GM19025 (cell line): ENCODE results near the gene DYSF.

Experiments
- ATAC-seq: cut with Tn5 transposase; IDR thresholded peaks from one replicate; pipeline ENCODE4 v1.9.1; 2021; ENCODE audit warnings: mild to moderate bottlenecking, low read depth, moderate library complexity; ENCODE audit not compliant: unreplicated experiment

The DYSF gene

GRCh38 chr2:71595569-71595968 is 142.2 kb downstream of the DYSF start:
- ATAC-seq, result no peak

GRCh38 chr2:71596011-71596410 is 142.7 kb downstream of the DYSF start:
- no peak for ATAC-seq

DNA sequence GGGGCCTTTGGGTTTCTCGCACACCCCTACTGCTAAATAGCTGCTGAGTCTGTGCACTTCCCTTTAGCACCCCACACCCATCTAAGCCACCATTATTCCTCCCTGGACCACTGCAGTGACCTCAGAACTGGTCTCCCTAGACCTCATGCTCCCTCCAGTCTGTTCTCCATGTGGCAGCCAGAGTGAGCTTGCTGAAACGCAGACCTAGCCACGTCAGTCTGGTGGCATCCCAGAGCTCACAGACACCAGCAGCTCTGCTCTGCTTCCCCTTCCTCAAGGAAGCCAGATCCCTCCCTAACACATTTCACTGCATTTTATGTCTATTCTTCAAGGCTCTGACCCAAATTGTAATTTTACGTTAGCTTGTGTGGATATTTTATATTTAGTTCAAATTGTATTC is 144.4 kb downstream of the DYSF start:
- ATAC-seq, result no peak

- ATAC-seq, result no peak
These were observed 145.2 kb downstream of the DYSF start for GRCh38 chr2:71598526-71598925.

GRCh38 chr2:71599038-71599437 is 145.7 kb downstream of the DYSF start:
- no peak for ATAC-seq

DNA sequence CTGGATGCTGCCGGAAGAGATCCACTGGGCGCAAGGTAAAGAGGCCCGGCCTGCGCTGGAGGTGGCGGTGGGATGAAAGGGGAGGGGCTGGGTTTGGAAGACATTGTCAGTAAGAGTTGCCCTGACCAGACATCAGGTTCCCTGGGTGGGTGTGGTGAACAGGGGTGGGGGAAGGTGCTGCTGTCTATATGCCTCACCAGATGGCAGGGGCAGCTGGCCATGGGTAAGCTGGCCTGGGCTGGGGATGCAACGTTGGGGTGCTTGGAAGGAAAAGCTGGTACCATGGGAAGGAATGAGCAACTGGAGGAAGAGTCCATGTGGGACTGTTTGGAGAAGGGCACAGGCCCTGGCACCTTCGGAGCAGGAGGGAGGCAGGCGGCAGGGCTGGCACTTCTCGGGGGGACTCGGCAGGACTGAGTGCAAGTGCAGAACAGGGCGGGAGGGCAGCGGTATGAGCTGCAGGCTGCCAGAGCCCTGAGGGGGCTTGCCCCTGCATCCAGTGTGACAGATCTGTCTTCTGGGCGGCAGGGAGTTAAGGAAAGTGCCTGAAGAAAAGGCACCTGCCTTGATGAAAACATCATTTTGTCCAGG is 146.4 kb downstream of the DYSF start:
- no peak for ATAC-seq

DNA sequence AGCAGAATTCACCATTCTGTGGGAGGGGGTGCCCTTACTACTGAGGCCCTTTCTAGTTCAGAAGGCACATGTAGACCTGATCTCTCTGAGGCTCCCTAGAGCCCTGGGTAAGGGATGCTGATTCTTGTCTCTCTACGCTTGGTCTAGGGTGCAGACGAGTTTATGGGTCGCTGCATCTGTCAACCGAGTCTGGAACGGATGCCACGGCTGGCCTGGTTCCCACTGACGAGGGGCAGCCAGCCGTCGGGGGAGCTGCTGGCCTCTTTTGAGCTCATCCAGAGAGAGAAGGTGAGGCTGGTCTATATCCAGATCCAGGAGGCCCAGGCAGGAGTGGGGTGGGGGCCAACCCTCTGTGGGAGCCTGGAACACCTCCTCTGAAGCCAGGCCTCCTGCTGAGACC is 147.2 kb downstream of the DYSF start:
- no peak for ATAC-seq

DNA sequence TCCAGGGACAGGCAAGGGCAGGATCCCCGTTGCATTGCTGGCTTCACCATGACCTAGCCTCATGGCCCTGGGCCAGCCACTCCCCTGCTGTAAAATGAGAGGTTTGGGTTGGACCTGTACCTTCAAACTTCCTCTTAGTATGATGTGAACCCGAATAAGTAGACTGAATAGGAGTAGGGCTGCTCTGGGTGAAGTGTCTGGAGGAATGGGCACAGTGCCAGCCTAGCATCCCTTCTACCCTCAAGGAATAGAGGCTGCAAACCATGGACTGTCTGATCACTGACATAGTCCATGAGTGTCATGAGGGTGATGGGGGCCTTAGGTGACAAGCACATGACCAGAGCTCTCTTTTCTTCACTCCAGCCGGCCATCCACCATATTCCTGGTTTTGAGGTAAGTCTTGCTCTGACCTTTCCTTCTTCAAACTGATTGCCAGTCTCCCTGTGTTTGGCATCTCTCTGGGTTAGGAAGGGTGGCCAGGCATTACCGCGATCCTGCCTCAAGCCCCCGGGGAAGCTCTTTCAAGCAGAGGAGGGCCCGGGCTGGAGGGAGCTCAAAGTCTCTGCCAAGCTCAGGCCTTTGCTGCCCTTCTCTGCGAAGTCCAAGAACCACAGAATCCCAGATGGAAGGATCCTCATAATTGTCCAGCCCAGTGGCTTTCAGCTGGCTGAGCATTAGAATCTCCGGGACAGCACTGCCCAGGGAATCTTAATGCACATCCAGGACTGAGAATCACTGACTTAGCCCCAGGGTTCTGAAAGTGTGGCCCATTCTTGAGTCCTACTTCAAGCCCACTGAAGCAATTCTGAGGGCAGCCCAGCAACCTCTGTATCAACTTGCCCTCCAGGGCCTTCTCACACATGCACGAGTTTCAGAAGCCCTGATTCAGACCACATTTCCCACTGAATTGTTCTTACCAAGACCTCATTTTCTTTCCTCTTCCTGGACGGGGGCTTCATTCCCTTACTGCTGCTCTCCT is 148.1 kb downstream of the DYSF start:
- no peak for ATAC-seq

- no peak for ATAC-seq
These were observed 148.7 kb downstream of the DYSF start for GRCh38 chr2:71602115-71602495.

DNA sequence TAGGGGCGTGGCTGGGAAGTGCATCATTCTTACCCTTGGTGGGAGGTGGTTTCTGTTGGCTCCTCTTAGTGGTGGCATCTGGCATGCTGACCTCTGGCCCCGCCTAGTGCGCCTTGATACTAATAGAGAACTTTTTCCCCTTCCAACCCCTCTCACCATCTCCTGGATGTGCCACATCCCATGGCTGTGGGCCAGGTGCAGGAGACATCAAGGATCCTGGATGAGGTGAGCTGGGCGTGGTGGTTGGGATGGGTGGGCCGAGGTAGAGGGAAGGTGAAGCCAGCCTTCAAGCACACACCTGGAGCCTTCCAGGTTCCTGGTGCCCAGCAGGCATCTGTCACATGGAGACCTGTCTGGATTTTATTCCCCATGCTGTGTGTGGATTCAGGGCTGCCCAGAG is 149.2 kb downstream of the DYSF start:
- no peak for ATAC-seq

DNA sequence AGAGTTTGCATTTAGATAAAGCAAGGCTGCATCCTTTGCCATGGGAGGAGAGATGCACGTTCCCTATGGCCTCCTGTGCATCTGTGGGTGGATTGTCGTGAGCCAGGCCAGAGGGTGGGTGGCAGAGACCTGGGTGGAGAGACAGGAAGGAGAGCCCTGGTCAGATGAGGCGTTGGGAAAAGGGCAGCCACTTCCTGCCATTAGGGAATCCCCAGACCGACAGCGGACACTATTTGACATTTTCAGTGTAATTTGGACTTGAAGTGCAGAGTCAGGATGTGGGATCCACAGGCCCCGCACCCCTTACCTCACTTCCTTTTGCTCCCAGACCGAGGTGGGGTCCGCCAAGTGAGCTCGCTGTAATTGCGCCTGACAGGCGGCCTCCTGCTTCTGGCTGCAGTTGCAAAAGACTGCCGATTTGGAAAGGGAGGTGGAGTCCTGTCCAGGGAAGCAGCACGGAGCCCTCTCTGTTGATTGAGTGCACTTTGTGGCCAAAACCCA is 150.0 kb downstream of the DYSF start:
- ATAC-seq, result no peak

GRCh38 chr2:71603851-71604725 is 150.7 kb downstream of the DYSF start:
- no peak for ATAC-seq

DNA sequence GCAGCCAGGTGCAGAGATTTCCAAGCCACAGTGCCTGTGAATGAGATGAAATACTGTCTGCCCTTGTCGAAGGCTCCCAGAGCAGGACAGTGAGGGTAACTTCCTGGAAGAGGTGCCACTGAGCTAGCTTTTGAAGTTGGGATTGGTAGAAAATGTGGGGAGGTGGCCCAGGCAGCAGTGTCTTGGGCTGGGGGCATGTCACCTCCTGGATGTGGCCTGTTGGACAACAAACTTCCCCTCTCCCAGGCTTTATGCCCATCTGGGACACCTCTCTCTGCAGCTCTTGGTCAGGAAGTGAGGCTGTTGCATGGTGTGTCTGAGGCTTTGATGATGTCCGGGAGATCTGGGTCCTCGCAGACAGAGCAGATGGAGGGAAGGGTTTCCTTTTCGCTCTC is 151.4 kb downstream of the DYSF start:
- ATAC-seq, result no peak

- no peak for ATAC-seq
These were observed 151.8 kb downstream of the DYSF start for GRCh38 chr2:71605173-71605641.

DNA sequence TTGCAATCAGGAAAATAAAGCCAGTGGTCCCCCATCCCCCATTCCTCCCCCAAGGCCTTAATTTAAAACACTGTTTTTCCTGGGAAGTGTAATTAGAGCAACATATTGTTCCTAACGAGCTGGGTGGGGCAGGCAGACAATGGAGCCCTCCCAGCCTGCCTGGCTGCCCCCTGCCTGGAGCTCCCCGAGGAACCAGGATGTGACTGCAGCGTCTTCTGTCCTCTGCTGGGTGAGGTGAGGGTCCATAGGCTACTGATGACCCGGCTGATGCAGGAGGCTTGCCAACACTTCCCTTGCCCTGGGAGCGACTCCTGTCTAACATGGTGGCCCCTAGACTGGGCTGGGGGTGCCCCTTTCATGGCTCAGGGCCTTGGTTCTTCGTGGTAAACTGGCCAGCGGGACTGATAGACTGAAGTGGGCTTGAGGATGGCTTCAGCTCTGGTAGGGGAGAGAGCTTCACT is 152.4 kb downstream of the DYSF start:
- ATAC-seq, result no peak

GRCh38 chr2:71606244-71606643 is 152.9 kb downstream of the DYSF start:
- no peak for ATAC-seq

DNA sequence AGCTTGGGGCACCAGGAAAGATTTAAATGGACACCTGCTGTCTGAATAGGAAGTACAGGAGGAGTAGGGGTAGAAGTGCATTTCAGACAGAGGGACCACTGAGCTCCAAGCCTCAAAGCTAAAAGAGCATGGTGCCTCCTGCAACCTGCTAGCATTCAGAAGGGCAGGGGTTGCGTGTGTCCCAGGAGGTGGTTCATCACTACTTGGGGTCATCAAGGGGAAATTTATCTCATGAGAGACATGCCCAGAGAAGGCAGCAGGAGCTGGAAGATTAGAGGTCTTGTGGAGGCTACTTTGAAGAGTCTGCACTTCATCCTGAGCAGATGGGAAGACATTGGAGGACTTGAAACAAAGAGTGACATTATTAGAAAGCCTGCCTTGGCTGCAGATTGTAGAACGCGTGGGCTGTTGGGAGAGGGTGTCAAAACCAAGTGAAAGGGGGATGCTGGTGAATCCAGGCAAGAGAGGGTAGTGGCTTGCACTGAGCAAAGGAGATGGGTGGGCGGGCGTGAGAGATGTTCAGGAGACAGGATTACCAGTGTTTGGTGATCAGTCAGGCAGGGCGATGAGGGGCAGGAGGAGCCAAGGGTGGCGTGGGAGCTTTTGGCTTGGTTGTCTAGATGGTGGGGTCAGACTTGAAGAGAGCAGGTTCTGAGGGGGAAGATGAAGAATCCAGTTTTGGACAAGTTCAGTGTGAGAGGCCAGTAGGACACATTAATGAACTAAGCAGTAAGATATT is 154.0 kb downstream of the DYSF start:
- ATAC-seq, result no peak

DNA sequence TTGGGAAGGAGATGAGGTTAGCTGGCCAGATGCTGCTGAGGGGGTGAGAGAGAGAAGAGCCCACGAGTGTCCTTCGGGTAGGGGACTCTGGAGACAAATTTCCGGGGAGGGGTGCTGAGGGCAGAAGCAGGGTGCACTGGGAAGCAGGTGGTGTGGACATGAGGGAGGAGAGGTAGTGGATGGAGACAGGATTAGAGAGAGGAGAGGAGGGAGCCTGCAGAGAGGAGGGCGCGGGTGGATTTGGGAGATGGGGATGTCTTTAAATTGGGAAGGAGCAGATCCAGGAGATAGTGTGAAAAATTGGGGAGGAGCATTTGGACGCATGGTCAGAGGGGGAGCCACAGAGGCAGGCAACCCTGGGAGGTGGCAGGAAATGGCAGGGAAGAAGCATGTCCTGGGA is 154.7 kb downstream of the DYSF start:
- no peak for ATAC-seq

DNA sequence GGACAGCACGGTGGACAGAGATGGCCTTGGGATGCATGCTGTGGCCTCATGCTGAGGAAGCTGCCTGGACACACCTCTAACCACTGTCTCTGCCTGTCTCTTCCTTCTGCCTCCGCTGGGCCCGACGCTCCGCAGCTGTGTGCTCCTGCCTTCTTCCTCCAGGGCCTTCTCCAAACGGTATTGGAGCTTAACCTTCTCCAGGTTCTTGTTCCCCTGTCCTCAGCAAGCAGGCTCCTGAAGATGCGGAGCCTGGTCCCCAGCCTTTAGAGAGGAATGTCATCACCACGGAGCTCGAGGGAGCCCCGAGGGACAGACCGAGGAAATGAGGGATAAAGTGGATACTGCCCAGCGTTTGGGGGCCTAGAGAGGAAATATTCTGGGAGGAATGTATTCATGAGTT is 155.1 kb downstream of the DYSF start:
- no peak for ATAC-seq

- ATAC-seq, result no peak
These were observed 155.7 kb downstream of the DYSF start for GRCh38 chr2:71609029-71609428.
